Right atrium auricular region (tissue), 2 donors: Measurements from ENCODE around the gene CRNKL1. TPM values are rescaled to one million over a fixed set of nuclear protein-coding genes. Genes with fewer than 3 reads are reported as not detected.

ENCODE experiments used
- DNase-seq: peaks from one replicate; pipeline ENCODE4 v3.0.0-alpha.2; 2019; ENCODE audit warnings: low spot score
- H3K27ac ChIP-seq, 2 donors: fragments of 200-600 bp; sonication (generic); 1 replicate in 1 of 2; 2 replicates in 1 of 2; pipeline ENCODE4 v1.5.1; 2016 to 2019
- H3K27me3 ChIP-seq, 2 donors: fragments of 200-600 bp; sonication (generic); one replicate each; pipeline versions ENCODE4 v1.5.1 to v1.6.0; 2017 to 2019
- H3K36me3 ChIP-seq: fragments of 200-600 bp; sonication (generic); one replicate; pipeline ENCODE4 v1.5.1; 2016
- H3K4me1 ChIP-seq, 2 donors: fragments of 200-600 bp; sonication (generic); one replicate each; pipeline versions ENCODE4 v1.5.1 to v1.6.0; 2017 to 2019
- H3K4me3 ChIP-seq, 2 donors: fragments of 200-600 bp; sonication (generic); 1 replicate in 1 of 2; 2 replicates in 1 of 2; pipeline ENCODE4 v1.5.1; 2017 to 2019; ENCODE audit warnings: mild to moderate bottlenecking in 1 of 2, moderate library complexity in 1 of 2
- H3K9me3 ChIP-seq, 2 donors: fragments of 200-600 bp; sonication (generic); one replicate each; pipeline ENCODE4 v1.5.1; 2019
- CTCF ChIP-seq, 2 donors: fragments of 200-600 bp; sonication (generic); IDR thresholded peaks; one replicate each; pipeline ENCODE4 v1.5.1; 2019; ENCODE audit warnings: antibody characterized with exemption in 2 of 2
- total RNA-seq, 2 donors: library from RNA; depleted of rRNA; stranded (reverse); fragments of >200 nt; gene quantifications; one replicate each; pipeline ENCODE4 v1.1.0, GENCODE V29; 2016

CRNKL1 gene
- total RNA-seq, 2 donors from 2014 or later: 12.5 to 14.9 TPM

GRCh38 chr20:19991308-19991707 lies 61.0 kb downstream of the CRNKL1 start:
- Histone ChIP-seq H3K27ac (no peak overlapping the region), H3K4me3 (no peak overlapping the region), H3K4me1 (peaks cover 0 to 78% of the 10 kb centered on the region in 2 donors), H3K9me3 (no peaks in the 10 kb centered on the region), H3K27me3 (no peaks in the 10 kb centered on the region), H3K36me3 (peaks cover 22% of the 10 kb centered on the region)
- no peak for TF ChIP-seq CTCF (IDR thresholded peaks at IDR 0.05)
- no peak for DNase-seq

- no peak for TF ChIP-seq CTCF (IDR thresholded peaks at IDR 0.05)
- no peak overlapping the region for H3K27ac ChIP-seq
- H3K36me3 ChIP-seq: peaks cover 21% of the 10 kb centered on the region
- peaks cover 0 to 79% of the 10 kb centered on the region in 2 donors for H3K4me1 ChIP-seq
- DNase-seq: no peak
- H3K27me3 ChIP-seq: no peaks in the 10 kb centered on the region
- H3K4me3 ChIP-seq: no peak overlapping the region
- no peaks in the 10 kb centered on the region for H3K9me3 ChIP-seq
Observed at GRCh38 chr20:19990850-19991249, 61.4 kb downstream of the CRNKL1 start.

- Histone ChIP-seq H3K27ac (peak overlapping the region in 1 of 2 donors; percentile 44), H3K4me3 (no peak overlapping the region), H3K9me3 (no peaks in the 10 kb centered on the region), H3K36me3 (peaks cover 11% of the 10 kb centered on the region), H3K27me3 (no peaks in the 10 kb centered on the region), H3K4me1 (peaks cover 0 to 70% of the 10 kb centered on the region in 2 donors)
- TF ChIP-seq CTCF (IDR thresholded peaks at IDR 0.05): no peak
- DNase-seq: no peak
Observed at GRCh38 chr20:19987046-19987445, 65.2 kb downstream of the CRNKL1 start.

- Histone ChIP-seq H3K36me3 (peaks cover 11% of the 10 kb centered on the region), H3K4me3 (no peak overlapping the region), H3K4me1 (peaks cover 0 to 75% of the 10 kb centered on the region in 2 donors), H3K27me3 (no peaks in the 10 kb centered on the region), H3K27ac (peak overlapping the region; percentile 56 to 59), H3K9me3 (no peaks in the 10 kb centered on the region)
- no peak for DNase-seq
- no peak for TF ChIP-seq CTCF (IDR thresholded peaks at IDR 0.05)
Observed at GRCh38 chr20:19986419-19986818, 65.8 kb downstream of the CRNKL1 start.

Other genes starting within 250 kb of the CRNKL1 start
- gene NAA20, start 35.1 kb downstream of the CRNKL1 start, total RNA-seq: 10 to 100 TPM; 32.2 to 33.8 TPM
- gene CFAP61, start 66 bp upstream of the CRNKL1 start, total RNA-seq: 1 to 10 TPM; 1.0 to 1.9 TPM